Mesenchymal stem cell (in vitro differentiated cells and primary cell): ENCODE data around the gene ENHO.
"Not testable (repeated sequence)": the region's sequence is repeated elsewhere in the genome, so short reads cannot be mapped to it uniquely, and the experiment has no call there.

Source experiments
- DNase-seq: peaks from one replicate; pipeline ENCODE4 v3.0.0-alpha.2; 2013
- H2AFZ ChIP-seq: one replicate; pipeline ENCODE4 v1.6.1; 2013; ENCODE audit warnings: low read depth, mild to moderate bottlenecking, control low read depth, inconsistent platforms, low read length, moderate library complexity
- H2AK5ac ChIP-seq: 2 replicates; pipeline ENCODE4 v1.6.1; 2013; ENCODE audit warnings: low read length, moderate library complexity, mild to moderate bottlenecking, inconsistent platforms; ENCODE audit not compliant: severe bottlenecking
- H2BK120ac ChIP-seq: one replicate; pipeline ENCODE4 v1.6.1; 2013; ENCODE audit warnings: low read depth, mild to moderate bottlenecking, inconsistent platforms, low read length, moderate library complexity
- H2BK12ac ChIP-seq, 2 experiments: one replicate each; pipeline ENCODE4 v1.6.1; 2013; ENCODE audit warnings: inconsistent platforms in 2 of 2, low read length in 2 of 2, mild to moderate bottlenecking in 2 of 2, moderate library complexity in 2 of 2, control low read depth in 1 of 2
- H2BK15ac ChIP-seq: one replicate; pipeline ENCODE4 v1.6.1; 2013; ENCODE audit warnings: mild to moderate bottlenecking, low read depth, inconsistent platforms; ENCODE audit not compliant: poor library complexity, severe bottlenecking
- H2BK5ac ChIP-seq: 2 replicates; pipeline ENCODE4 v1.6.1; 2013; ENCODE audit warnings: low read depth, mild to moderate bottlenecking, low read length, control low read depth, inconsistent platforms; ENCODE audit not compliant: poor library complexity, severe bottlenecking
- H3K14ac ChIP-seq, 2 experiments: one replicate each; pipeline ENCODE4 v1.6.1; 2013; ENCODE audit warnings: inconsistent platforms in 2 of 2, low read length in 2 of 2, control low read depth in 1 of 2, mild to moderate bottlenecking in 1 of 2, moderate library complexity in 1 of 2
- H3K18ac ChIP-seq, 2 experiments: one replicate each; pipeline ENCODE4 v1.6.1; 2013; ENCODE audit warnings: inconsistent platforms in 2 of 2, low read length in 2 of 2, control low read depth in 1 of 2, low read depth in 1 of 2, mild to moderate bottlenecking in 1 of 2
- H3K23ac ChIP-seq, 2 experiments: one replicate each; pipeline ENCODE4 v1.6.1; 2013; ENCODE audit warnings: inconsistent platforms in 2 of 2, low read length in 2 of 2, mild to moderate bottlenecking in 2 of 2, moderate library complexity in 2 of 2, control low read depth in 1 of 2
- H3K27ac ChIP-seq: 2 replicates; pipeline ENCODE4 v1.5.1; 2013; ENCODE audit warnings: mild to moderate bottlenecking, moderate library complexity, low read length, control low read depth, inconsistent platforms; ENCODE audit not compliant: poor library complexity, severe bottlenecking
- H3K27me3 ChIP-seq, 2 experiments: 2 replicates each; pipeline versions ENCODE4 v1.6.1 to v1.7.0; 2013; ENCODE audit warnings: low read length in 2 of 2, mild to moderate bottlenecking in 2 of 2, moderate library complexity in 2 of 2, control low read depth in 1 of 2, inconsistent platforms in 1 of 2; ENCODE audit not compliant: control insufficient read depth in 1 of 2, insufficient read depth in 1 of 2
- H3K36me3 ChIP-seq, 2 experiments: 2 replicates each; pipeline versions ENCODE4 v1.6.1 to v1.7.0; 2013; ENCODE audit warnings: low read length in 2 of 2, control low read depth in 1 of 2, inconsistent platforms in 1 of 2, low read depth in 1 of 2, mild to moderate bottlenecking in 1 of 2; ENCODE audit not compliant: insufficient read depth in 2 of 2, control insufficient read depth in 1 of 2
- H3K4ac ChIP-seq, 2 experiments: one replicate each; pipeline ENCODE4 v1.6.1; 2013; ENCODE audit warnings: inconsistent platforms in 2 of 2, low read length in 2 of 2, mild to moderate bottlenecking in 2 of 2, moderate library complexity in 2 of 2, control low read depth in 1 of 2, low read depth in 1 of 2
- H3K4me1 ChIP-seq: 2 replicates; pipeline ENCODE4 v1.6.1; 2013; ENCODE audit warnings: low read depth, low read length, control low read depth; ENCODE audit not compliant: control insufficient read depth, insufficient read depth
- H3K4me2 ChIP-seq: 2 replicates; pipeline ENCODE4 v1.6.1; 2013; ENCODE audit warnings: low read length, mild to moderate bottlenecking, inconsistent platforms; ENCODE audit not compliant: poor library complexity, severe bottlenecking
- H3K4me3 ChIP-seq, 2 experiments: 2 replicates each; pipeline versions ENCODE4 v1.5.1 to v1.7.0; 2013; ENCODE audit warnings: low read length in 2 of 2, mild to moderate bottlenecking in 2 of 2, control low read depth in 1 of 2, low read depth in 1 of 2; ENCODE audit not compliant: insufficient read depth in 1 of 2
- H3K79me1 ChIP-seq: replicated peaks from 2 replicates; pipeline ENCODE4 v1.6.1; 2013; ENCODE audit warnings: mild to moderate bottlenecking, control low read depth, low read length, inconsistent platforms; ENCODE audit not compliant: poor library complexity, severe bottlenecking
- H3K9ac ChIP-seq: 2 replicates; pipeline ENCODE4 v1.7.0; 2013; ENCODE audit warnings: mild to moderate bottlenecking, low read length, moderate library complexity
- H3K9me3 ChIP-seq: 2 replicates; pipeline ENCODE4 v1.7.0; 2013; ENCODE audit warnings: mild to moderate bottlenecking, low read length; ENCODE audit not compliant: control insufficient read depth
- H4K8ac ChIP-seq: one replicate; pipeline ENCODE4 v1.6.1; 2013; ENCODE audit warnings: inconsistent platforms, mild to moderate bottlenecking, low read length, moderate library complexity
- H4K91ac ChIP-seq: one replicate; pipeline ENCODE4 v1.6.1; 2013; ENCODE audit warnings: mild to moderate bottlenecking, low read length, inconsistent platforms
- WGBS: methylation state at CpG from one replicate; pipeline ENCODE4 v1.1.7; 2013; ENCODE audit warnings: mixed read lengths; 5-methylcytosine and 5-hydroxymethylcytosine counted together

Gene ENHO

DNA sequence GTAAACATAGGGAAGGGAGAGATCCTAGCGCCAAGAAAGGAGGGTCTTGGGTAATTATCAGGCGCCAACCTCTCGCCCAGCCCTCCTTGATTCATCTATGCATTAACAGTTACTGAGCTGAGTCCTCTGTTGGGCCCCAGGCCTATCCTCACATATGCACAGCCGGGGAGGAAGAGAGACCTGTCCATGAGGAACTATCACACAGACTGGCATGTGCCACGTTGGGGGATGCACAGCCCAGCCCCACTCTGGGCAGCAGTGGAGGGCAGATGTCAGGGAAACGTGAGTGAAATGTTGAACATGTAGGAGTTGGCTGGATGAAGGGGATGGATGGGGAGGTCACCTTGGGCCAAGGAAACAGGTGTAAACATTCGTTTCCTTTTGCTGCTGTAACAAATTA is 18.8 kb upstream of the ENHO start:
- Histone ChIP-seq H3K4me2 (no peak overlapping the region), H3K9ac (no peak overlapping the region), H3K14ac (no peak overlapping the region), H3K4me3 (no peak overlapping the region), H2BK12ac (no peak overlapping the region), H2BK15ac (no peak overlapping the region), H3K27ac (no peak overlapping the region), H3K4ac (no peak overlapping the region), H3K79me1 (no peaks in the 10 kb centered on the region), H4K8ac (no peak overlapping the region), H3K4me1 (no peaks in the 10 kb centered on the region), H2AFZ (no peak overlapping the region), H3K36me3 (no peaks in the 10 kb centered on the region), H3K27me3 (peaks cover 30 to 36% of the 10 kb centered on the region in 2 experiments), H3K18ac (no peak overlapping the region), H4K91ac (no peak overlapping the region), H3K9me3 (no peaks in the 10 kb centered on the region), H2AK5ac (no peak overlapping the region), H3K23ac (no peak overlapping the region), H2BK120ac (no peak overlapping the region), H2BK5ac (no peak overlapping the region)
- WGBS, result 73% methylated on average over 7 of the region's 7 CpGs
- DNase-seq, result no peak

- no peak overlapping the region for H3K4me2 ChIP-seq
- DNase-seq, result peak; percentile 81
- no peak overlapping the region for H3K27ac ChIP-seq
- H2BK12ac ChIP-seq, result no peak overlapping the region
- no peak overlapping the region for H4K91ac ChIP-seq
- peak overlapping the region; percentile 14 for H3K9ac ChIP-seq
- H2BK120ac ChIP-seq, result no peak overlapping the region
- H3K4ac ChIP-seq, result no peak overlapping the region
- H2AFZ ChIP-seq, result no peak overlapping the region
- H2BK5ac ChIP-seq, result no peak overlapping the region
- no peaks in the 10 kb centered on the region for H3K9me3 ChIP-seq
- no peaks in the 10 kb centered on the region for H3K36me3 ChIP-seq
- no peaks in the 10 kb centered on the region for H3K79me1 ChIP-seq
- no peak overlapping the region for H3K23ac ChIP-seq
- H3K4me1 ChIP-seq, result no peaks in the 10 kb centered on the region
- peaks cover 29 to 36% of the 10 kb centered on the region in 2 experiments for H3K27me3 ChIP-seq
- no peak overlapping the region for H2AK5ac ChIP-seq
- WGBS, result 30% methylated on average over 2 of the region's 2 CpGs
- no peak overlapping the region for H4K8ac ChIP-seq
- H2BK15ac ChIP-seq, result no peak overlapping the region
- H3K14ac ChIP-seq, result no peak overlapping the region
- no peak overlapping the region for H3K18ac ChIP-seq
- H3K4me3 ChIP-seq, result no peak overlapping the region
Measured at GRCh38 chr9:34540827-34541226, 18.0 kb upstream of the ENHO start.

GRCh38 chr9:34536685-34537084 is 13.9 kb upstream of the ENHO start:
- no peaks in the 10 kb centered on the region for H3K9me3 ChIP-seq
- no peak overlapping the region for H3K18ac ChIP-seq
- no peak overlapping the region for H3K14ac ChIP-seq
- H2BK120ac ChIP-seq, result no peak overlapping the region
- no peak overlapping the region for H3K4me2 ChIP-seq
- H3K79me1 ChIP-seq, result no peaks in the 10 kb centered on the region
- no peak overlapping the region for H2AFZ ChIP-seq
- 63% methylated on average over 7 of the region's 7 CpGs for WGBS
- H3K9ac ChIP-seq, result no peak overlapping the region
- H2BK15ac ChIP-seq, result no peak overlapping the region
- no peak overlapping the region for H3K23ac ChIP-seq
- H3K27me3 ChIP-seq, result peaks cover 39 to 48% of the 10 kb centered on the region in 2 experiments
- H2BK12ac ChIP-seq, result no peak overlapping the region
- H3K27ac ChIP-seq, result no peak overlapping the region
- no peak overlapping the region for H2AK5ac ChIP-seq
- H4K91ac ChIP-seq, result no peak overlapping the region
- no peak overlapping the region for H2BK5ac ChIP-seq
- no peaks in the 10 kb centered on the region for H3K4me1 ChIP-seq
- H4K8ac ChIP-seq, result no peak overlapping the region
- no peaks in the 10 kb centered on the region for H3K36me3 ChIP-seq
- DNase-seq, result no peak
- H3K4me3 ChIP-seq, result no peak overlapping the region
- no peak overlapping the region for H3K4ac ChIP-seq

DNA sequence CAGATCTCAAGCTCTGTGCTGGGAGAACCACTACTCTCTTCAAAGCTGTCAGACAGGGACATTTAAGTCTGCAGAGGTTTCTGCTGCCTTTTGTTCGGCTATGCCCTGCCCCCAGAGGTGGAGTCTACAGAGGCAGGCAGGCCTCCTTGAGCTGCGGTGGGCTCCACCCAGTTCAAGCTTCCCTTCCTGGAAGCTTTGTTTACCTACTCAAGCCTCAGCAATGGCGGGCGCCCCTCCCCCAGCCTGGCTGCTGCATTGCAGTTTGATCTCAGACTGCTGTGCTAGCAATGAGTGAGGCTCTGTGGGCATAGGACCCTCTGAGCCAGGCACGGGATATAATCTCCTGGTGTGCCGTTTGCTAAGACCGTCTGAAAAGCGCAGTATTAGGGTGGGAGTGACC is 9.3 kb upstream of the ENHO start:
- not testable (repeated sequence) for H4K8ac ChIP-seq, DNase-seq, H3K18ac ChIP-seq, H3K9ac ChIP-seq, H2AK5ac ChIP-seq, H3K9me3 ChIP-seq, H3K27ac ChIP-seq, H2BK12ac ChIP-seq, H3K79me1 ChIP-seq, H3K14ac ChIP-seq, H3K4me1 ChIP-seq, H2BK120ac ChIP-seq, H2AFZ ChIP-seq, H3K4ac ChIP-seq, H3K23ac ChIP-seq, H3K4me3 ChIP-seq, H3K4me2 ChIP-seq, H3K36me3 ChIP-seq, H2BK5ac ChIP-seq, H2BK15ac ChIP-seq, H4K91ac ChIP-seq
- WGBS, result 88% methylated on average over 8 of the region's 8 CpGs
- peaks cover 33 to 41% of the 10 kb centered on the region in 2 experiments for H3K27me3 ChIP-seq
